A549 treated with CORT108297 at 1 μM for 4 hours (cell line): ENCODE data around the gene MEIOC. TPM values are rescaled to one million over a fixed set of nuclear protein-coding genes. Genes with fewer than 3 reads are reported as not detected.

Source experiments
- total RNA-seq: library from RNA; stranded (reverse); fragments of 200-300 nt; extraction: Qiagen RNA extraction; gene quantifications from 5 replicates; pipeline ENCODE4 v1.2.3, GENCODE V29; 2022

Gene MEIOC
- total RNA-seq, result 2.4 to 3.6 TPM (median 3.4 TPM) in 5 replicates

DNA sequence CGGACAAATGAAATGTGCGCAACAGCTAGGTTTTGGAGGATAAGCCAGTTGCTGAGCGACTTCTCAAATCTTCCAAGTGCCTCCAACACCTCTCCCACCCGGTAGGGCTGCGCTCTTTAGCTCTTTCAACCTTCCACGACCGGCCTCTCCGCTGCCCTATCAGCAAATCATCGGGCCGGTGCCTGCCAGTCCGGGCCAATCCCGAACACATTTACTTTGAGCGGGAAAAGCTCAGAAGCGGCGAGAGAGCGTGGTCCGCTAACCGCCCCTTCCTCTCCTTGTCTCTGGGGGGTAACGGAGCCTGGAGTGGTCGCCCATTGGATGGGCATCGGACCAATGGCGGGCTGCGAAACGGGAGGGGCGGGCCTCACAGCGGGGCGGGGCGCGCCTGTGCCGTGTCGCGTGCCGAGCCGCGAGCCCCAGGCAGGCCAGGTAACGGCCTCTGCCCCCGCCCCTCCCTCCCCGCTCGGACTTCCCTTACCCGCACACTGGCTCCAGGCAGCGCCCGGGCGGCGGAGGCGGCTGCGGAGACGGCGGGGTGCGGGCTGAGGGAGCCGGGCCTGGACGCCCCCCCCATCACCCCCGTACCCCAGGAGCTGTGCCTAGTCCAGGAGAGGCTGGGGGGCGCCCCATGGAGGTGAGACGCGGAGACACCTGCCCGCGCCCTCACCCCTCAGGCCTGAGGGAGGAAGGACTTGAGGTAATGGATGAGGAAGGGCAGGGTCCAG is at the start of gene MEIOC:
Gene MEIOC, plus strand, starts transcription at position 486 of the 728 bp plus-strand sequence. Its CDS starts 146 bp downstream, at position 632.

GRCh38 chr17:44689477-44690217 is 33.4 kb downstream of the MEIOC start, which contains the start of gene CCDC43:
CCDC43 (minus strand) TSS chr17:44689776; CDS start chr17:44689753, 23 bp downstream.

GRCh38 chr17:44708401-44709263 is 52.4 kb downstream of the MEIOC start, which contains the start of gene DBF4B:
DBF4B (plus strand) TSS chr17:44708665; CDS start chr17:44708821, 156 bp downstream.

Other genes with a start within 250 kb of the MEIOC start
- 17.1 to 22.9 TPM (median 21.7 TPM) in 5 replicates for gene GPATCH8, start 153.1 kb upstream of the MEIOC start, total RNA-seq
- 28.5 to 50.4 TPM (median 43.5 TPM) in 5 replicates for gene FZD2, start 99.0 kb upstream of the MEIOC start, total RNA-seq
- 24.0 to 40.5 TPM (median 28.2 TPM) in 5 replicates for gene CCDC43, start 33.3 kb downstream of the MEIOC start, total RNA-seq
- 26.4 to 31.7 TPM (median 29.2 TPM) in 5 replicates for gene DBF4B, start 52.2 kb downstream of the MEIOC start, total RNA-seq
- 1.5 to 2.8 TPM (median 2.2 TPM) in 5 replicates for gene ADAM11, start 102.5 kb downstream of the MEIOC start, total RNA-seq
- 27.9 to 34.7 TPM (median 33.1 TPM) in 5 replicates for gene GJC1, start 173.8 kb downstream of the MEIOC start, total RNA-seq
- not detected in 5 replicates for gene HIGD1B, start 191.4 kb downstream of the MEIOC start, total RNA-seq
- gene EFTUD2, start 243.0 kb downstream of the MEIOC start, total RNA-seq, result 138 to 173 TPM (median 143 TPM) in 5 replicates